Measurements from ENCODE around the gene SHISA9.

- TF ChIP-seq, protein P1, sequence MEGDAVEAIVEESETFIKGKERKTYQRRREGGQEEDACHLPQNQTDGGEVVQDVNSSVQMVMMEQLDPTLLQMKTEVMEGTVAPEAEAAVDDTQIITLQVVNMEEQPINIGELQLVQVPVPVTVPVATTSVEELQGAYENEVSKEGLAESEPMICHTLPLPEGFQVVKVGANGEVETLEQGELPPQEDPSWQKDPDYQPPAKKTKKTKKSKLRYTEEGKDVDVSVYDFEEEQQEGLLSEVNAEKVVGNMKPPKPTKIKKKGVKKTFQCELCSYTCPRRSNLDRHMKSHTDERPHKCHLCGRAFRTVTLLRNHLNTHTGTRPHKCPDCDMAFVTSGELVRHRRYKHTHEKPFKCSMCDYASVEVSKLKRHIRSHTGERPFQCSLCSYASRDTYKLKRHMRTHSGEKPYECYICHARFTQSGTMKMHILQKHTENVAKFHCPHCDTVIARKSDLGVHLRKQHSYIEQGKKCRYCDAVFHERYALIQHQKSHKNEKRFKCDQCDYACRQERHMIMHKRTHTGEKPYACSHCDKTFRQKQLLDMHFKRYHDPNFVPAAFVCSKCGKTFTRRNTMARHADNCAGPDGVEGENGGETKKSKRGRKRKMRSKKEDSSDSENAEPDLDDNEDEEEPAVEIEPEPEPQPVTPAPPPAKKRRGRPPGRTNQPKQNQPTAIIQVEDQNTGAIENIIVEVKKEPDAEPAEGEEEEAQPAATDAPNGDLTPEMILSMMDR (conservative IDR thresholded peaks at IDR 0.05; ENCODE audit: low read length) = no peak
- no peak for TF ChIP-seq EZH2phosphoT487 (IDR thresholded peaks at IDR 0.05; ENCODE audit: borderline replicate concordance, low read depth, low read length)
Measured at GRCh38 chr16:13193721-13194120, 292.3 kb downstream of the SHISA9 start.
